Kidney epithelial cell (primary cell): ENCODE measurements around the gene SPEM3. TPM values are rescaled to one million over a fixed set of nuclear protein-coding genes. Genes with fewer than 3 reads are reported as not detected.

Experiments
- DNase-seq: peaks from one replicate; pipeline ENCODE4 v3.0.0-alpha.2; 2010; ENCODE audit warnings: low read depth
- H3K27me3 ChIP-seq: 2 replicates; pipeline ENCODE4 v1.6.0; 2011; ENCODE audit warnings: low read length; ENCODE audit not compliant: control insufficient read depth, insufficient read depth
- H3K36me3 ChIP-seq: 2 replicates; pipeline ENCODE4 v1.5.1; 2011; ENCODE audit warnings: low read length; ENCODE audit not compliant: control insufficient read depth, insufficient read depth
- H3K4me3 ChIP-seq: 2 replicates; pipeline ENCODE4 v1.5.1; 2011; ENCODE audit warnings: low read depth, mild to moderate bottlenecking, control low read depth, low read length
- CTCF ChIP-seq: IDR thresholded peaks from 2 replicates; pipeline ENCODE4 v1.5.1; 2011; ENCODE audit warnings: mild to moderate bottlenecking, moderate library complexity, low read length, control low read depth, inconsistent platforms; ENCODE audit not compliant: insufficient read depth, poor library complexity, severe bottlenecking
- total RNA-seq: library from RNA; depleted of rRNA; stranded (reverse); fragments of >200 nt; gene quantifications from 2 replicates; pipeline ENCODE4 v1.2.3, GENCODE V29; 2015

Gene SPEM3
- total RNA-seq, 1 donor from 2014 or later: not detected

- Histone ChIP-seq H3K27me3 (peaks cover 2% of the 10 kb centered on the region), H3K4me3 (peak overlapping the region; percentile 51), H3K36me3 (no peaks in the 10 kb centered on the region)
- no peak for DNase-seq
- no peak for TF ChIP-seq CTCF
Measured at GRCh38 chr17:7438656-7439460, 10.2 kb downstream of the SPEM3 start.

- H3K36me3 ChIP-seq: no peaks in the 10 kb centered on the region
- peaks cover 2% of the 10 kb centered on the region for H3K27me3 ChIP-seq
- no peak for DNase-seq
- peak within 1 kb of the TSS; percentile 51 for H3K4me3 ChIP-seq
- TF ChIP-seq CTCF: no peak
Measured at GRCh38 chr17:7439462-7440112, 10.9 kb downstream of the SPEM3 start, which contains the start of gene FGF11. TSS of gene FGF11 (plus strand) at chr17:7439512. CDS start at chr17:7439621, 109 bp downstream.

GRCh38 chr17:7440113-7440833 is 11.6 kb downstream of the SPEM3 start:
- DNase-seq: no peak

GRCh38 chr17:7440834-7441195 is 12.2 kb downstream of the SPEM3 start:
- DNase-seq: no peak
- Histone ChIP-seq H3K27me3 (peaks cover 2% of the 10 kb centered on the region), H3K36me3 (no peaks in the 10 kb centered on the region), H3K4me3 (peak overlapping the region; percentile 51)
- TF ChIP-seq CTCF: no peak

More at GRCh38 chr17:7440113-7440833, 11.6 kb downstream of the SPEM3 start:
- Histone ChIP-seq H3K36me3 (no peaks in the 10 kb centered on the region), H3K4me3 (peak overlapping the region; percentile 51), H3K27me3 (peaks cover 2% of the 10 kb centered on the region)
- TF ChIP-seq CTCF: no peak

- TF ChIP-seq CTCF: no peak
- peaks cover 2% of the 10 kb centered on the region for H3K27me3 ChIP-seq
- H3K36me3 ChIP-seq: no peaks in the 10 kb centered on the region
- H3K4me3 ChIP-seq: no peak overlapping the region
- DNase-seq: no peak
Measured at GRCh38 chr17:7441266-7441665, 12.6 kb downstream of the SPEM3 start.
